Measurements from ENCODE around the gene CERS6.

- TF ChIP-seq ZBTB43 (CRISPR knock-in tag; IDR thresholded peaks at IDR 0.05) = no peak
- TF ChIP-seq KAT7 (CRISPR knock-in tag; IDR thresholded peaks at IDR 0.05; ENCODE audit: borderline replicate concordance) = no peak
- TF ChIP-seq, protein P1, sequence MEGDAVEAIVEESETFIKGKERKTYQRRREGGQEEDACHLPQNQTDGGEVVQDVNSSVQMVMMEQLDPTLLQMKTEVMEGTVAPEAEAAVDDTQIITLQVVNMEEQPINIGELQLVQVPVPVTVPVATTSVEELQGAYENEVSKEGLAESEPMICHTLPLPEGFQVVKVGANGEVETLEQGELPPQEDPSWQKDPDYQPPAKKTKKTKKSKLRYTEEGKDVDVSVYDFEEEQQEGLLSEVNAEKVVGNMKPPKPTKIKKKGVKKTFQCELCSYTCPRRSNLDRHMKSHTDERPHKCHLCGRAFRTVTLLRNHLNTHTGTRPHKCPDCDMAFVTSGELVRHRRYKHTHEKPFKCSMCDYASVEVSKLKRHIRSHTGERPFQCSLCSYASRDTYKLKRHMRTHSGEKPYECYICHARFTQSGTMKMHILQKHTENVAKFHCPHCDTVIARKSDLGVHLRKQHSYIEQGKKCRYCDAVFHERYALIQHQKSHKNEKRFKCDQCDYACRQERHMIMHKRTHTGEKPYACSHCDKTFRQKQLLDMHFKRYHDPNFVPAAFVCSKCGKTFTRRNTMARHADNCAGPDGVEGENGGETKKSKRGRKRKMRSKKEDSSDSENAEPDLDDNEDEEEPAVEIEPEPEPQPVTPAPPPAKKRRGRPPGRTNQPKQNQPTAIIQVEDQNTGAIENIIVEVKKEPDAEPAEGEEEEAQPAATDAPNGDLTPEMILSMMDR (IDR thresholded peaks at IDR 0.05) = no peak
- no peak for TF ChIP-seq MXD4 (CRISPR knock-in tag; IDR thresholded peaks at IDR 0.05; ENCODE audit: borderline replicate concordance)
- no peak for TF ChIP-seq CREB1 (CRISPR knock-in tag; IDR thresholded peaks at IDR 0.05)
- no peak for TF ChIP-seq FOXP1 (CRISPR knock-in tag; IDR thresholded peaks at IDR 0.05; ENCODE audit: borderline replicate concordance)
- no peak for TF ChIP-seq E2F5 (CRISPR knock-in tag; IDR thresholded peaks at IDR 0.05)
- TF ChIP-seq TEAD4 (CRISPR knock-in tag; IDR thresholded peaks at IDR 0.05) = no peak
- no peak for TF ChIP-seq ZMAT4 (CRISPR knock-in tag; IDR thresholded peaks at IDR 0.05)
- TF ChIP-seq MAX (CRISPR knock-in tag; IDR thresholded peaks at IDR 0.05) = no peak
- TF ChIP-seq JUN (CRISPR knock-in tag; IDR thresholded peaks at IDR 0.05) = no peak
- TF ChIP-seq JAZF1 (CRISPR knock-in tag; IDR thresholded peaks at IDR 0.05) = no peak
- no peak for TF ChIP-seq CREM (CRISPR knock-in tag; IDR thresholded peaks at IDR 0.05)
Observed at GRCh38 chr2:168611896-168612650, 156.0 kb downstream of the CERS6 start.

All from WTC11 (cell line).